PFSK-1 (cell line): ENCODE data around the gene VPS26B. TPM values are rescaled to one million over a fixed set of nuclear protein-coding genes. Genes with fewer than 3 reads are reported as not detected.

Source experiments
- FOXP2 ChIP-seq: optimal IDR thresholded peaks from 2 replicates; pipeline ENCODE3; 2011; ENCODE audit warnings: borderline replicate concordance, control low read depth, inconsistent platforms; ENCODE audit not compliant: insufficient read depth; ENCODE audit errors: extremely low read length, extremely low read depth
- POLR2AphosphoS5 ChIP-seq: IDR thresholded peaks from 2 replicates; pipeline ENCODE4 v1.6.1; 2012; ENCODE audit warnings: low read depth, mild to moderate bottlenecking, control low read depth, low read length, moderate library complexity
- SIN3A ChIP-seq: IDR thresholded peaks from 2 replicates; pipeline ENCODE4 v1.6.1; 2012; ENCODE audit warnings: mild to moderate bottlenecking, low read length, moderate library complexity, borderline replicate concordance; ENCODE audit not compliant: insufficient read depth
- TAF1 ChIP-seq: IDR thresholded peaks from 2 replicates; pipeline ENCODE4 v1.6.1; 2012; ENCODE audit warnings: low read length, control low read depth, borderline replicate concordance; ENCODE audit not compliant: insufficient read depth
- polyA plus RNA-seq: library from polyadenylated mRNA; unstranded; fragments of >200 nt; gene quantifications from one replicate; pipeline ENCODE4 v1.2.1, GENCODE V29; 2012; ENCODE audit warnings: low read depth, missing spikeins; ENCODE audit not compliant: insufficient read length
- TF ChIP-seq, protein P1 (sequence below), 2 experiments: IDR thresholded peaks; 2 replicates each; pipeline versions ENCODE4 v1.6.1 to v1.8.0; 2011 to 2012; ENCODE audit warnings: low read depth in 2 of 2, low read length in 2 of 2, control low read depth in 1 of 2, inconsistent platforms in 1 of 2, mild to moderate bottlenecking in 1 of 2, moderate library complexity in 1 of 2; ENCODE audit not compliant: insufficient read depth in 1 of 2

The VPS26B gene
- polyA plus RNA-seq: 47.4 TPM

DNA sequence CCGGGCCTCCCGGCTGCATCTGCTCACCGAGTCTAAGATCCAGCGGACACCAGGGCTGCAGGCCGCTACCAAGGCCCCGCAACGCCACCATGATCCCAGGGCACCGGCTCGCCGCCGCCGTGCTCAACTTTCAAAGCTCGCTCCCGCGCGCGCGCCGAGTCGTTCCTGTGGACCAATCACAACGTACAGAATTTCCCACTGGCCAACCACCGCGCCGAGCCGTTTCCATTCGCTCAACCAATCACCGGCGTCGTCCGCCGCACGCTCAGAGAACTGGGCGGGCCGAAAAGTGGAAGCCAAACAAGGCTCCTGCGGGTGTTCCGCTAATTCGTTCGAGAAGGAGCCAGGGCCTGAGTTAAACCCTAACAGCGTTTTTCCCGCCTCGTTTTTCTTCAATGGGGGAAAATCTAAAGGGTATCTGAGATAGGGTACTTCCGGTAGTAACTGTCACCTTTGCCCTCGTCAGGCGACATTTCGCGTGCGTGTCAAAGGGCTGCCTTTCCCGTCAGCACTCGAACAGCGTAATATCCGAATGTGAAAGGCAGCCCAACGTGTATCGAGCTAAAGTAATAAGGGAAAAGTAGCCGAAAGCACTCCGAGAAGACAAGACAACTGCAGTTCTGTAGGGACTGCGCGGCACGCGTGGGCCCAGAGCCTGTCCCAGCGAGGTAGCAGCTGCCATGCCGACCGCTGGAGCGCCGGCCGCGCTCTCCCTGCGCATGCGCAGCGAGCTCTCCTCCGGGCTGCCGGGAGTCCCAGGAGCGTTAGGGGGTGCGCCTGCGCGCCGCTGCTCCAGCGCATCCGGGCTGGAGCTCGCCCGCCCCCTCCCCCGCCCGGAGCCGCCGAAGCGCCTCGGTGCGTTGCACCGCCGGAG lies at the start of gene VPS26B, which contains the start of gene NCAPD3:
Gene VPS26B, plus strand, starts transcription at position 836 of the 874 bp plus-strand sequence. CDS start 452 bp downstream, outside the sequence.
Gene NCAPD3, minus strand, starts transcription at position 132 of the 874 bp plus-strand sequence. Its CDS starts 41 bp downstream, at position 91.
- TF ChIP-seq, protein P1, sequence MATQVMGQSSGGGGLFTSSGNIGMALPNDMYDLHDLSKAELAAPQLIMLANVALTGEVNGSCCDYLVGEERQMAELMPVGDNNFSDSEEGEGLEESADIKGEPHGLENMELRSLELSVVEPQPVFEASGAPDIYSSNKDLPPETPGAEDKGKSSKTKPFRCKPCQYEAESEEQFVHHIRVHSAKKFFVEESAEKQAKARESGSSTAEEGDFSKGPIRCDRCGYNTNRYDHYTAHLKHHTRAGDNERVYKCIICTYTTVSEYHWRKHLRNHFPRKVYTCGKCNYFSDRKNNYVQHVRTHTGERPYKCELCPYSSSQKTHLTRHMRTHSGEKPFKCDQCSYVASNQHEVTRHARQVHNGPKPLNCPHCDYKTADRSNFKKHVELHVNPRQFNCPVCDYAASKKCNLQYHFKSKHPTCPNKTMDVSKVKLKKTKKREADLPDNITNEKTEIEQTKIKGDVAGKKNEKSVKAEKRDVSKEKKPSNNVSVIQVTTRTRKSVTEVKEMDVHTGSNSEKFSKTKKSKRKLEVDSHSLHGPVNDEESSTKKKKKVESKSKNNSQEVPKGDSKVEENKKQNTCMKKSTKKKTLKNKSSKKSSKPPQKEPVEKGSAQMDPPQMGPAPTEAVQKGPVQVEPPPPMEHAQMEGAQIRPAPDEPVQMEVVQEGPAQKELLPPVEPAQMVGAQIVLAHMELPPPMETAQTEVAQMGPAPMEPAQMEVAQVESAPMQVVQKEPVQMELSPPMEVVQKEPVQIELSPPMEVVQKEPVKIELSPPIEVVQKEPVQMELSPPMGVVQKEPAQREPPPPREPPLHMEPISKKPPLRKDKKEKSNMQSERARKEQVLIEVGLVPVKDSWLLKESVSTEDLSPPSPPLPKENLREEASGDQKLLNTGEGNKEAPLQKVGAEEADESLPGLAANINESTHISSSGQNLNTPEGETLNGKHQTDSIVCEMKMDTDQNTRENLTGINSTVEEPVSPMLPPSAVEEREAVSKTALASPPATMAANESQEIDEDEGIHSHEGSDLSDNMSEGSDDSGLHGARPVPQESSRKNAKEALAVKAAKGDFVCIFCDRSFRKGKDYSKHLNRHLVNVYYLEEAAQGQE (IDR thresholded peaks at IDR 0.05; ENCODE audit: insufficient read depth in 1 of 2, low read depth in 2 of 2, low read length in 2 of 2): no peak
- TF ChIP-seq POLR2AphosphoS5 (peak; percentile 91), SIN3A (0 out of 2 replicates have a peak, but pooled peaks have one; percentile 73), FOXP2 (peak; percentile 88), TAF1 (peak; percentile 87; the same call in 1 of the 2 replicates)

DNA sequence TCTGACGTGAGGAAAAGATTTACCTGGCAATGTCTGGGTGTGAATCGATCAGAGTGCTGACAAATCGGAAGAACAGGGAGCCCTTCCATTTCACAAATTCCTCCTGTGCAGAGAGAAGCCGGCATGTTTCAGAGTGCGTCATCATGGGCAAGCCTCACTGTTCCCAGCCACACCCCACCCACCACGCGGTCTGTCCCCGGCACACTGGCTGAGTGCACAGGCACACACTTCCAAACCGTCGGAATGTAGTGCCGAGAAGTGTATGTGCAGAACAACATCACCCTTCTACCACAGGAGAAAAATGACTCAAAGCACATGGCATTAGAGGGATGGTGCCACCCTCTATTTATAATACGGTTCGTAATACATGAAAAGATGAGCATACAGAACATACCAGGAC lies 48.2 kb upstream of the VPS26B start:
- TF ChIP-seq POLR2AphosphoS5: no peak
- TF ChIP-seq, protein P1 (IDR thresholded peaks at IDR 0.05; ENCODE audit: insufficient read depth in 1 of 2, low read depth in 2 of 2, low read length in 2 of 2): no peak
- no peak for TF ChIP-seq SIN3A
- TF ChIP-seq FOXP2: no peak
- TF ChIP-seq TAF1: no peak

DNA sequence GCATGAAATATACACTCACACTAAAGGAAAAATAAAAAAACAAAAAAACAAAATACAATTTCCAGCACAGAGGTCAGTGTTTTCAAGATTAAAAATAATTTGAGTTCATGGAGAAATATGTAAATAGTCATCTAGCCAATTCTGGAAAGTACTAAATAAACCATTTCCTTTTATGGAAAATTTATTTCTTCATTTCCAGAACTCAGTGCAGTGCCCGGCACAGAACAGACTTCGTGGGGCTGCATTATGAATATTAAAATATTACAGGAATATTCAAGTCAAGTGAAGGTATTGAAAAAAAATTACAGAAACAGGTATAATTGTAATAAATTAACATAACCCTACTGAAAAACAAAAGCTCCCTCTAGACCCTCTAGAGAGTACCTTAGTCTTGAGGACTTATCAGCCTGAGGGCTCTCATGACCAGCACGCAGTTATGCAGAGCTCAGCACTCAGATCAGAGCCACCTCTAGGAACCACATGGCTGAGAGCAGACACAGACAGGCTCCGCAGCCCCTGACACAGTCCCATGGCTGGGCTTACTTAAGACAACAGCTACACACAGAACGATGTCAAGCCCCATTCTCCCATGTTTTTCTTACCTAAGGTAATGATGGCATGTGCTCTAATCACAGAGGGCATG lies 46.3 kb upstream of the VPS26B start:
- TF ChIP-seq FOXP2: no peak
- TF ChIP-seq TAF1: no peak

- no peak for TF ChIP-seq POLR2AphosphoS5
- TF ChIP-seq, protein P1 (IDR thresholded peaks at IDR 0.05; ENCODE audit: insufficient read depth in 1 of 2, low read depth in 2 of 2, low read length in 2 of 2): no peak
- no peak for TF ChIP-seq FOXP2
- no peak for TF ChIP-seq TAF1
- no peak for TF ChIP-seq SIN3A
These were observed 42.8 kb upstream of the VPS26B start for GRCh38 chr11:134181707-134182106.

- no peak for TF ChIP-seq POLR2AphosphoS5
- no peak for TF ChIP-seq FOXP2
- TF ChIP-seq, protein P1 (IDR thresholded peaks at IDR 0.05; ENCODE audit: insufficient read depth in 1 of 2, low read depth in 2 of 2, low read length in 2 of 2): no peak
- no peak for TF ChIP-seq TAF1
- TF ChIP-seq SIN3A: no peak
These were observed 27.7 kb upstream of the VPS26B start for GRCh38 chr11:134196756-134197155.
